Ishikawa (cell line): ENCODE measurements around the gene MRPL28.

Experiments used
- CEBPB ChIP-seq: IDR thresholded peaks from 2 replicates; pipeline ENCODE4 v1.6.1; 2012
- CREB1 ChIP-seq: IDR thresholded peaks from 2 replicates; pipeline ENCODE4 v1.6.1; 2012; ENCODE audit warnings: low read depth
- EGR1 ChIP-seq: IDR thresholded peaks from 2 replicates; pipeline ENCODE4 v1.6.1; 2012
- EP300 ChIP-seq: IDR thresholded peaks from 2 replicates; pipeline ENCODE4 v1.6.1; 2012; ENCODE audit warnings: borderline replicate concordance
- FOXM1 ChIP-seq: IDR thresholded peaks from 2 replicates; pipeline ENCODE4 v1.6.1; 2012; ENCODE audit warnings: low read depth, borderline replicate concordance
- MAX ChIP-seq: IDR thresholded peaks from 2 replicates; pipeline ENCODE4 v1.6.1; 2012
- NFIC ChIP-seq: IDR thresholded peaks from 2 replicates; pipeline ENCODE4 v1.6.1; 2012
- RAD21 ChIP-seq: IDR thresholded peaks from 2 replicates; pipeline ENCODE4 v1.6.1; 2012; ENCODE audit warnings: low read depth
- REST ChIP-seq: IDR thresholded peaks from 2 replicates; pipeline ENCODE4 v1.6.1; 2012; ENCODE audit warnings: low read depth, mild to moderate bottlenecking
- TAF1 ChIP-seq: IDR thresholded peaks from 2 replicates; pipeline ENCODE4 v1.6.1; 2012; ENCODE audit warnings: low read depth, mild to moderate bottlenecking
- TCF12 ChIP-seq: IDR thresholded peaks from 2 replicates; pipeline ENCODE4 v1.6.1; 2012; ENCODE audit warnings: low read depth
- TEAD4 ChIP-seq: IDR thresholded peaks from 2 replicates; pipeline ENCODE4 v1.6.1; 2012
- USF1 ChIP-seq: IDR thresholded peaks from 2 replicates; pipeline ENCODE4 v1.6.1; 2012
- YY1 ChIP-seq: IDR thresholded peaks from 2 replicates; pipeline ENCODE4 v1.6.1; 2012; ENCODE audit warnings: low read depth
- ZBTB7A ChIP-seq: IDR thresholded peaks from 2 replicates; pipeline ENCODE4 v1.6.1; 2012; ENCODE audit warnings: low read depth

Gene MRPL28

GRCh38 chr16:373020-373598, 2.8 kb upstream of the MRPL28 start:
- TF ChIP-seq RAD21 (no peak), NFIC (no peak), TCF12 (no peak), YY1 (no peak), CREB1 (no peak)

- no peak for TF ChIP-seq FOXM1
- TF ChIP-seq TEAD4: no peak
- no peak for TF ChIP-seq YY1
- no peak for TF ChIP-seq EP300
- TF ChIP-seq RAD21: no peak
- TF ChIP-seq MAX: no peak
- no peak for TF ChIP-seq TAF1
- no peak for TF ChIP-seq EGR1
- TF ChIP-seq ZBTB7A: no peak
- TF ChIP-seq NFIC: no peak
- no peak for TF ChIP-seq REST
- TF ChIP-seq CREB1: no peak
- TF ChIP-seq TCF12: no peak
- TF ChIP-seq USF1: no peak
- no peak for TF ChIP-seq CEBPB
Observed at GRCh38 chr16:372302-372983, 2.1 kb upstream of the MRPL28 start.

- no peak for TF ChIP-seq YY1
Observed at GRCh38 chr16:371515-372301, 1.4 kb upstream of the MRPL28 start.

- TF ChIP-seq USF1: no peak
- no peak for TF ChIP-seq EGR1
- TF ChIP-seq RAD21: no peak
- no peak for TF ChIP-seq MAX
- no peak for TF ChIP-seq CREB1
- TF ChIP-seq TAF1: no peak
- no peak for TF ChIP-seq ZBTB7A
- no peak for TF ChIP-seq TEAD4
- TF ChIP-seq NFIC: no peak
- TF ChIP-seq CEBPB: no peak
- no peak for TF ChIP-seq REST
- TF ChIP-seq FOXM1: no peak
- no peak for TF ChIP-seq TCF12
- TF ChIP-seq YY1: no peak
- no peak for TF ChIP-seq EP300
Observed at GRCh38 chr16:370979-371514, 709 bp upstream of the MRPL28 start.

- TF ChIP-seq ZBTB7A (no peak), FOXM1 (no peak), EGR1 (no peak), CREB1 (no peak), USF1 (no peak), CEBPB (no peak), MAX (no peak), TEAD4 (no peak), RAD21 (no peak), YY1 (no peak), TAF1 (no peak), TCF12 (no peak), REST (no peak), EP300 (no peak)
Observed at GRCh38 chr16:369866-370436, 387 bp downstream of the MRPL28 start.
